HG03558 (cell line): ENCODE data around the gene NCOR1.
"Not testable (repeated sequence)": the region's sequence is repeated elsewhere in the genome, so short reads cannot be mapped to it uniquely, and the experiment has no call there.

Experiments used
- ATAC-seq: cut with Tn5 transposase; IDR thresholded peaks from one replicate; pipeline ENCODE4 v1.9.1; 2021; ENCODE audit warnings: moderate number of reproducible peaks; ENCODE audit not compliant: unreplicated experiment; ENCODE audit errors: extremely low read depth

The NCOR1 gene

DNA sequence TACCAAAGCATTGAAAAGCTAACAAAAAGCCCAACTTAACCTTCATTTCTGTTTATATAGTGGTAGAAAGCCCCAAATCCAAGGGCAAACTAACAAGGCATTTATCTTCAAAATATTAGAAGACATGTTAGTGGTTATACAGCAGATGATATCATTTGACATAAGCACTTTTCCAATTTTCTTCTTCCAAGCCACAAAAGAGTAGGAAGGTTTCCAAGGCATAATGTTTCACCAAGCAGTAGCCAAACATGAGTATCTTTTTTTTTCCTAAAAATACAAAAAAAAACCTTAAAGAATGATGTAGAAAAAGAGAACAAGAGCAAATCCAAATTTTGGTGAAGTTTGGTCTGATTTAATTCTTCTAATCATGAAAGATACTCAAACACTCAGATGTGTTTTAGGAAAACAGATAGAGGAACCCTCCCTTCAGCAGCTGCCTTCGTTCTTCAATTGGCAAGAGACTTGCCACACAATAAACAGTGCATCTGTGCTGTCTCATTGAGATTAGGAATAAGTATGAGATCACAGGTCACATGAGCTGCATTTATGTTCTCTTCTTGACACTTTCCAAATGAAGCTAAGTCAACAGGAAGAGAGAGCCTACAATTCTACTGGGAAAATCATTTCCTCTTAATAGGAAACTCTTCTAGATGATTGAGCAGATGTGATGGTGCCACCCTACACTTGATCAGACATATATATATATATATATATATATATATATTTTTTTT is 109.0 kb downstream of the NCOR1 start:
- no peak for ATAC-seq

DNA sequence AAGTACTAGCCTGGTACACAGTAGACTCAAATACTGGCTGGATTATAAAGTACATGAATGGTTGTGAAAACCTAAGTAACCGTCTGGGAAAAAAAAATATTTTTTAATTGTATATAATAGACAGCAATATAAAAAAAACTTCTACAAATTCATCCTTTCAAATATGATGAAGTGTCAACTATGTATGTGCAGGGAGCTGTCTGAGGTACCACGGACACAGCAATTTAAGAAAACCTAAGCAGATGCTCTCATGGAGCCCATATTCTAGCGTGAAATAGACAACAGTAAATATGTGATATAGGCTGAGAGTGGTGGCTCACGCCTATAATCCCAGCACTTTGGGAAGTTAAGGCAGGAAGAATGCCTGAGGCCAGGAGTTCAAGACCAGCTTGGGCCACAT is 111.1 kb downstream of the NCOR1 start:
- ATAC-seq = no peak

DNA sequence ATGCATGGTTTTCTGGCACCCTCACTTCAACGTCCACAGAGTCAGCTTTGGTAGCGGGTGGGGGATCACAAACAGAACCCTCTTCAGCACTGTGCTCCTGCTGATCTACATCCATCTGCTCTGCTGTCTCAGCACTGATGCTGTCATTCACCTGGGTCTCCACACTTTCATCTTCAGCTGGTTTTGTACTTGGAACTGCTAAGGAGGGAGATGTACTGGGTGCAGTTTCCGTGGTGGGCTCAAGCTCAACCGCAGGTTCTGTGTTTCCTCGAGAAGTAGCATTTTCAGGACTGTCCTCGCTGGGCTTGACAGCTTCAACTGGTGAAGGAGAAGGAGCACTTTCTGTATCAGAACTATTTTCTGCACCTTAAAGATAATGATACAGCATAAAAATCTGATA is 113.9 kb downstream of the NCOR1 start:
- ATAC-seq = no peak

DNA sequence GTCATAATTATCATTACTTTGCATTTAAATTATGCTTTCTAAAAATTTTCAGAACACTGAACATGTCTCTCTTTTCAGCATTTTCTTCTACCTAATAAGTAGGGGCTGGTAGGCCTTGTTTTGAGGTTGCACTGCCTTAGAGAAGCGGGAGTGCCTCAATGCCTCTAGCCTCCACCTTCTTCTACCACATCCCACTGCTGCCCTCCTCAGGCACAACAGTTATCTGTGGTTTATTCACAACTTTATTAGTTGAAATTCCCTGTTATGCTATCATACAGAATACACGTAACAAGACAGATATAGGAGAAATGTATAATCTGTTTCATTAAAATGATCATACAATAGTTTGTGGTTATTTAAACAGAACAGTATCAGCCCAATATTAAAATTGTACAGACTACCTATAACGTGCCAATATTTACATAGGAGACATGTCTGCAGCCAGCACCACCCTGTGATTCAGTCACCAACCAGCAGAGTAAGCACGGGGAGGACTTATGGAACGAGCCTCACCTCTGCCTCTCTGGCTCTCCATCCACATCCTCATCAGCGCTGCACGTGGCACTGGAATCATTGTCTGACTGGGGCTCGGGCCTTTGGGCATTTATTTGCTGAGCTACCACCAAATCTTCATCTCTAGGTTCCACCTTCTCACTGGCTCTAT is 114.5 kb downstream of the NCOR1 start:
- ATAC-seq = no peak

GRCh38 chr17:16091773-16092172 is 123.6 kb downstream of the NCOR1 start:
- ATAC-seq = no peak

- no peak for ATAC-seq
Measured at GRCh38 chr17:16086957-16087356, 128.4 kb downstream of the NCOR1 start.

DNA sequence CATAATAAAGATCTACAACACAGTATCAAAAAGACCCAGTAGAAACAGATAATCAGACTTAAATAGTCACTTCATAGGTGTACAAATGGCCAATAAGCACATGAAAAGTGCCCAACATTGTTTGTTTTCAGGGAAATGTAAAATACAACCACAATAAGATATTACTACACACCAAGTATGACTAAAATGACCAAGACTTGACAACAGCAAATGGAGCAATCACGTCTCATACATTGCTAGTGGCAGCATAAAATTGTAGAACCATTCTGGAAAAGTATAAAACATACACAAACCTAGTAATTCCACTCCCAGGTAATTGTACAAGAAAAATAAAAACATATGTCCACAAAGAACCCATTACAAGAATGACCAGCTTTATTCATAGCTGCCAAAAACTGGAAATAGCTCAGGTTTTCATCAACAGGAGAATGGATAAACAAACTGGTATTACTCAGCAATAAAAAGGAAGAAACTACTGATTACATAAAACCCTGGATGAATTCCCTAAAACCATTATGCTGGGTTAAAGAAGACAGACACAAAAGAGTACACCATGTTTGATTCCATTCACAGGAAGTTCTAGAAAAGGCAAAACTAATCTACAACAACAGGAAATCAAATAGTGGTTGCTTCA is 130.2 kb downstream of the NCOR1 start:
- ATAC-seq = no peak

- ATAC-seq = no peak
Measured at GRCh38 chr17:16083223-16083622, 132.1 kb downstream of the NCOR1 start.

- no peak for ATAC-seq
Measured at GRCh38 chr17:16081507-16082087, 133.7 kb downstream of the NCOR1 start.

DNA sequence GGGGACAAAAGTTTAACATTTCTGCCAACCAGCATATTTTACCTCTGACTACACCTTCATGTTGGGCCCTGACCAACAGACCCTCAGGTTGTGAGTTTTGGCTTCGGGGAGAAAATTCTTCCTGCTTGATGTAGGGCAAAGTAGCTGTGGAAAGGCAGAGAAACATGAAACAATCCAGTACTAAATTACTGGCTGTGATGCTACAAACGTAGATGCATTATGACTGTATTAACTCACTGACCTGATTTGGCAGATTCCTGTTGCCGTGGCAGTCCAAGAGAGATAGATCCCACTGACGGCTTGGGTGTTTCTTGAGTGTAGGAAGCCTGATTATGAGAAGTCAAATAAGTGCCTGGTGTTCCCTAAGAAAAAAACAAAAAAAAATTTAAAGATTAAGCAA is 135.0 kb downstream of the NCOR1 start:
- no peak for ATAC-seq

GRCh38 chr17:16075949-16076348 is 139.4 kb downstream of the NCOR1 start:
- no peak for ATAC-seq

GRCh38 chr17:16074423-16074822 is 140.9 kb downstream of the NCOR1 start:
- ATAC-seq = no peak

DNA sequence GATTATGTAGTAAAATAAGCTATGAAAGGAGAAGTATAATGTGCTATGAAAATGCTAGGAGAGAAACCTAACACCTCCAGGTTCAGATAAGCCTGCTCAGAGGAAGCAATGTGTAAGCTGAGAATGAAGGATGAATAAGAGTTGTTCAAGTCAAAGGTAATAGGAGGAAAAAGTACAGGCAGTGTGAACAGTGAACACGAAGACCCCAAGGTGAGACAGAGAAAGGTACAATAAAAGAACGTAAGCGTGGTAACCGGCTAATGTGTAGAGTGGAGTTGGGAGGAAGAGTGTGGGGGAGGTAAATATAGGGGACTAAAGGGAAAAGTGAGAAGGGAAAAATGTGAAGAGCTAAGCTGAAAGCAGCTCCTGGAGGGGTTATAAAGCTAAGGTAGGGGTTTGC is 141.5 kb downstream of the NCOR1 start:
- no peak for ATAC-seq

GRCh38 chr17:16072031-16072430 is 143.3 kb downstream of the NCOR1 start:
- no peak for ATAC-seq

DNA sequence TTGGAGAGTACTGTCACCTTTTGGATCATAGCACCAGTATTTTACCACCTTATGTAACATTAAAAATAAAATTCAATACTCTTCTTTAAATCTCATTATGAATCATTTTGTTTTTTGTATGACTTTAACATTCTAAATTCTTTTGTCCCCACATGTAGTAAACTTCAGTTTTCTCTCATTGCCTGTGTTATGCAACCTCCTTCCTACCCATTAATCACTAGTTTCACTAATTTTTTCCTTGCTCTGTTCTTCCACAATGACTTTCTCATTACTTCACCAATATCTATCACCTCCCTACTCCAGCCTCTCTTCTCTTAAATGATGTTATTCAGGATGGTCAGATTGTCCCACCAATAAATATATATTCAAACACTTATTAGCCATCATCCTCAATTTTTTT is 147.0 kb downstream of the NCOR1 start:
- no peak for ATAC-seq

DNA sequence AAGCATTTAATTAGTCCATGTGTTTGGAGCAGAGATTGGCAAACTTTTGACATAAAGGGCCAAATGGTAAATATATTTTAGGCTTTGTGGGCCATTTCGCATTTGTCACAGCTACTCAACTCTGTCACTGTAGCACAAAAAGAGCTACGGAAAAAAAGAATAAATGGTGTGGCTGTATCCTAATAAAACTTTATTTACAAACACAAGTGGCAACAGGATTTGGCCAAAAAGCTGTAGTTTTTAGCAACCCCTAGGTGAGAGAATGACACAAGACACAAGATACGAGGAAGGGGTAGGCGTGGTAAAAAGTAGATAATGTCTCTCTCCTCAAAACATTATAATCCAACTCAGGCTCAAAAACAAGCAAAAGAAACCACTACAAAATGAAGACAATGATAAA is 149.2 kb downstream of the NCOR1 start:
- ATAC-seq = no peak

DNA sequence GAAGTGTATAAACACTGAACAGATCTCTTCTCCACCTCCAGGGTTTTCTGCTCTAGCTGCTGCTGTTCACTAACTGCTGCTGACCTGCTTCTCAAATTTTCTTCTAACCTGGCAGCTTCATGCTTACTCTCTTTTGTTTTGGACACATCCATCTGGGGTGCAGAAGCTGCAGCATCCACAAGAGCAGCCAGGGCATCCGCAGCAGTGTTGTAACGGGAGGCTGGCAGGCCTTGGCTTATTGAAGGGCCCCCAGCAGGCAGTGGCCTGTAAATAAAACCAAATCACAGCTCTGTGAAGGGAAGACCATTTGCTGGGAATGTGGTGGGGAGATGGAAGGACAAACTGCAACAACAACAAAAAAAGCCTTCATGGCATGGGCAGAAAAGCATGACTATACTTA is 153.7 kb downstream of the NCOR1 start:
- ATAC-seq = no peak

DNA sequence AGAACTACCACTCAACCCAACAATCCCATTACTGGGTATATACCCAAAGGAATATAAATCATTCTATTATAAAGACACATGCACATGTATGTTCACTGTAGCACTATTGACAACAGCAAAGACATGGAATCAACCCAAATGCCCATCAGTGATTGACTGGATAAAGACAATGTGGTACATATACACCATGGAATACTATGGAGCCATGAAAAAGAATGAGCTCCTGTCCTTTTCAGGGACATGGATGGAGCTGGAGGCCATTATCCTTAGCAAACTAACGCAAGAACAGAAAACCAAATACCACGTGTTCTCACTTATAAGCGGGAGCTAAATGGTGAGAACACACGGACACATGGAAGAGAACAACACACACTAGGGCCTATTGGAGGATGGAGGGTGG is 160.2 kb downstream of the NCOR1 start:
- not testable (repeated sequence) for ATAC-seq

DNA sequence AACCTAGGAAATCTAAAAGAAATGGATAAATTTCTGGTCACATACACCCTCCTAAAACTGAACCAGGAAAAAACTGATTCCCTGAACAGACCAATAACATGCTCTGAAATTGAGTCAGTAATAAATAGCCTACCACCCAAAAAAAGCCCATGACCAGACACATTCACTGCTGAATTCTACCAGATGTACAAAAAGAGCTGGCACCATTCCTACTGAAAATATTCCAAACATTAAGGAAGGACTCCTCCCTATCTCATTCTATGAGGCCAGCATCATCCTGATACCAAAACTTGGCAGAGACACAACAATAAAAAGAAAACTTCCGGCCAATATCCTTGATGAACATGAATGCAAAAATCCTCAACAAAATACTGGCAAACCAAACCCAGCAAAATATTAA is 162.8 kb downstream of the NCOR1 start:
- ATAC-seq = no peak

- ATAC-seq = no peak
Measured at GRCh38 chr17:16050844-16051243, 164.5 kb downstream of the NCOR1 start.

DNA sequence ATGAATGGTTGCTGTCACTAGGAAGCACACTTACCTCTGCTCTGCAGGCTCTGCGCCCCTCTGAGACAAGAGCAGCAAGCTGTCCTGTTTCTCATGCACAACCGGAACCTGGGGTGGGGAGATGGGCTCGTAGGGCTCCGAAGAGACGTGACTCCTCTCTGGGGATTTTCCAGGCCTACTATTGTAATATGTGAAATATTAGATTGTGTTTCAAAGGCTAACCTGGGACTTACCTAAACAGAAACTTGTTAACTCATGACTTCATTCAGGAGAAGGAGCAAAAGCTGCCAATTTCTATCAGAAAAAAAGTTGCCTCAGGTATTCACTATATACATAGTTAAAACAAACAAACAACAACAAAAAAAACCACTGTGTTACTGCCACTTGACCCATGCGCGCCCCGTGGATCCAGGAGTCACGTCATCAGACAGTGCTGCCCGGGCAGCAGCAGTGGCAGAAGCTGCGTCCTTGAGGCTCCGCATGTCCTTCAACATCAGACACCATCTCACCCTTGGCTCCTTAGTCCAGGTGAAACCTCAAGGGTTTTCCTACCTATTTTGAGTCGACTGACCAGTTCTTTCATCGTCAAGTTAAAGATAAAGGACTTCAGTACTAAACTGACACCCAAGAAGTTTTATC is 166.4 kb downstream of the NCOR1 start:
- no peak for ATAC-seq
